GM23248 (cell line): Measurements from ENCODE around the gene RBPJL. TPM values are rescaled to one million over a fixed set of nuclear protein-coding genes. Genes with fewer than 3 reads are reported as not detected.

Experiments used
- DNase-seq: peaks from one replicate; pipeline ENCODE4 v3.0.0-alpha.2; 2015
- H2AFZ ChIP-seq: fragments of 200-600 bp; sonication (generic); 2 replicates; pipeline ENCODE4 v1.6.1; 2016; ENCODE audit warnings: antibody characterized with exemption
- H3F3A ChIP-seq: fragments of 200-600 bp; sonication (generic); 2 replicates; pipeline ENCODE4 v1.6.1; 2016; ENCODE audit warnings: mild to moderate bottlenecking, antibody characterized with exemption, mixed run types; ENCODE audit not compliant: insufficient read depth
- H3K27ac ChIP-seq: fragments of 200-600 bp; sonication (generic); 2 replicates; pipeline ENCODE4 v1.5.1; 2016; ENCODE audit warnings: mild to moderate bottlenecking
- H3K27me3 ChIP-seq: fragments of 200-600 bp; sonication (generic); replicated peaks from 2 replicates; pipeline ENCODE4 v1.6.1; 2016; ENCODE audit warnings: mild to moderate bottlenecking; ENCODE audit not compliant: insufficient read depth
- H3K36me3 ChIP-seq: fragments of 200-600 bp; sonication (generic); 2 replicates; pipeline ENCODE4 v1.6.1; 2016; ENCODE audit warnings: low read depth, mild to moderate bottlenecking
- H3K4me1 ChIP-seq: fragments of 200-600 bp; sonication (generic); 2 replicates; pipeline ENCODE4 v1.6.1; 2016; ENCODE audit warnings: mild to moderate bottlenecking; ENCODE audit not compliant: insufficient read depth
- H3K4me2 ChIP-seq: fragments of 200-600 bp; sonication (generic); one replicate; pipeline ENCODE4 v1.6.1; 2016; ENCODE audit warnings: mild to moderate bottlenecking; ENCODE audit not compliant: unreplicated experiment
- H3K4me3 ChIP-seq: fragments of 200-600 bp; sonication (generic); 2 replicates; pipeline ENCODE4 v1.5.1; 2016; ENCODE audit warnings: mild to moderate bottlenecking
- H3K79me2 ChIP-seq: fragments of 200-600 bp; sonication (generic); 2 replicates; pipeline ENCODE4 v1.6.1; 2016; ENCODE audit warnings: mild to moderate bottlenecking; ENCODE audit not compliant: insufficient read depth
- H3K9ac ChIP-seq: fragments of 200-600 bp; sonication (generic); 2 replicates; pipeline ENCODE4 v1.6.1; 2016; ENCODE audit warnings: mild to moderate bottlenecking
- H3K9me2 ChIP-seq: fragments of 200-600 bp; sonication (generic); 2 replicates; pipeline ENCODE4 v1.6.1; 2016; ENCODE audit warnings: mixed run types, mild to moderate bottlenecking, moderate library complexity; ENCODE audit not compliant: insufficient read depth
- H3K9me3 ChIP-seq: fragments of 200-600 bp; sonication (generic); one replicate; pipeline ENCODE4 v1.6.1; 2017; ENCODE audit warnings: low read depth
- H4K20me1 ChIP-seq: fragments of 200-600 bp; sonication (generic); 2 replicates; pipeline ENCODE4 v1.6.0; 2016; ENCODE audit not compliant: insufficient read depth
- EZH2 ChIP-seq: fragments of 200-600 bp; sonication (generic); IDR thresholded peaks from 2 replicates; pipeline ENCODE4 v1.6.1; 2018; ENCODE audit warnings: antibody characterized with exemption, mild to moderate bottlenecking; ENCODE audit not compliant: insufficient read depth, poor library complexity, severe bottlenecking
- EZH2phosphoT487 ChIP-seq: fragments of 200-600 bp; sonication (generic); IDR thresholded peaks from 2 replicates; pipeline ENCODE4 v1.6.1; 2018; ENCODE audit warnings: antibody characterized with exemption, moderate library complexity, mild to moderate bottlenecking, low read depth; ENCODE audit not compliant: insufficient read depth
- WGBS, 2 experiments: methylation state at CpG; one replicate each; pipeline ENCODE4 v1.1.6; 2015 to 2017; ENCODE audit warnings: low lambda C conversion rate in 2 of 2, low coverage in 1 of 2; ENCODE audit errors: missing lambda C conversion rate in 2 of 2; 5-methylcytosine and 5-hydroxymethylcytosine counted together
- in situ Hi-C: fragments of 300-500 bp; cut with MboI; formaldehyde crosslinking; loops from 2 replicates; pipeline ENCODE4 v1.15.0; 2020
- polyA plus RNA-seq: library from polyadenylated mRNA; unstranded; fragments of >200 nt; fragmentation: Nextera tagmentation; extraction: Ambion mirVana; gene quantifications from 2 replicates; pipeline ENCODE4 v1.2.1, GENCODE V29; 2016
- total RNA-seq: library from RNA; depleted of rRNA; stranded (reverse); fragments of >200 nt; shearing (Covaris generic); gene quantifications from 2 replicates; pipeline ENCODE4 v1.2.3, GENCODE V29; 2014

The RBPJL gene
- total and polyA plus RNA-seq, 2 experiments from 2014 or later, result not detected

- Histone ChIP-seq H3K9me2 (no peaks in the 10 kb centered on the region), H3K4me1 (peaks cover 23% of the 10 kb centered on the region), H3K9me3 (no peaks in the 10 kb centered on the region), H2AFZ (peak within 1 kb of the TSS; percentile 93), H3K4me3 (peak within 1 kb of the TSS; percentile 93), H3K4me2 (peak within 1 kb of the TSS; percentile 92), H3K79me2 (peaks cover 37% of the 10 kb centered on the region), H3K27ac (peak within 1 kb of the TSS; percentile 94), H3K9ac (peak within 1 kb of the TSS; percentile 96), H3K27me3 (no peaks in the 10 kb centered on the region), H3K36me3 (peaks cover 10% of the 10 kb centered on the region; the same call in 1 of the 2 replicates), H4K20me1 (no peaks in the 10 kb centered on the region), H3F3A (peaks cover 24% of the 10 kb centered on the region)
- peak; percentile 97 for DNase-seq
- WGBS, 2 experiments, result 1% methylated on average over 51 to 55 of the region's 55 CpGs
- in situ Hi-C loops, result no loop called here
- TF ChIP-seq EZH2 (no peak), EZH2phosphoT487 (no peak)
Observed at GRCh38 chr20:45362804-45363610, 56.4 kb downstream of the RBPJL start, which contains the start of gene SYS1. SYS1 (plus strand) TSS chr20:45363156; CDS start chr20:45363532, 376 bp downstream.

GRCh38 chr20:45363611-45364492 lies 57.2 kb downstream of the RBPJL start:
- Histone ChIP-seq H3K9ac (peak overlapping the region; percentile 96), H3K27ac (peak overlapping the region; percentile 94), H4K20me1 (no peaks in the 10 kb centered on the region), H3K27me3 (no peaks in the 10 kb centered on the region), H3F3A (peaks cover 17% of the 10 kb centered on the region; the same call in 1 of the 2 replicates), H2AFZ (peak overlapping the region; percentile 84), H3K36me3 (peaks cover 12% of the 10 kb centered on the region; the same call in 1 of the 2 replicates), H3K79me2 (peaks cover 37% of the 10 kb centered on the region), H3K4me2 (peak overlapping the region; percentile 92), H3K4me1 (peaks cover 14% of the 10 kb centered on the region), H3K9me3 (no peaks in the 10 kb centered on the region), H3K9me2 (no peaks in the 10 kb centered on the region), H3K4me3 (peak overlapping the region; percentile 93)
- DNase-seq, result peak; percentile 32
- in situ Hi-C loops, result no loop called here
- TF ChIP-seq EZH2 (no peak), EZH2phosphoT487 (no peak)
- 12 to 14% methylated on average over 22 to 23 of the region's 23 CpGs for WGBS, 2 experiments

GRCh38 chr20:45365444-45365970 lies 58.9 kb downstream of the RBPJL start:
- Histone ChIP-seq H3K27me3 (no peaks in the 10 kb centered on the region), H3K4me1 (peaks cover 5% of the 10 kb centered on the region; the same call in 1 of the 2 replicates), H3K36me3 (peaks cover 12% of the 10 kb centered on the region; the same call in 1 of the 2 replicates), H3K79me2 (peaks cover 37% of the 10 kb centered on the region), H3K9ac (no peak overlapping the region), H4K20me1 (no peaks in the 10 kb centered on the region), H3K9me3 (no peaks in the 10 kb centered on the region), H3K27ac (no peak overlapping the region), H3K4me2 (no peak overlapping the region), H3K9me2 (no peaks in the 10 kb centered on the region), H2AFZ (no peak overlapping the region), H3F3A (0 out of 2 replicates have a peak, but pooled peaks cover 3% of the 10 kb centered on the region), H3K4me3 (no peak overlapping the region)
- in situ Hi-C loops, result no loop called here
- WGBS, 2 experiments, result 86 to 87% methylated on average over 5 of the region's 5 CpGs
- TF ChIP-seq EZH2phosphoT487 (no peak), EZH2 (no peak)
- DNase-seq, result no peak

GRCh38 chr20:45366192-45366591 lies 59.6 kb downstream of the RBPJL start:
- Histone ChIP-seq H2AFZ (no peak overlapping the region), H3K4me3 (no peak overlapping the region), H3K36me3 (peaks cover 12% of the 10 kb centered on the region; the same call in 1 of the 2 replicates), H3K27me3 (no peaks in the 10 kb centered on the region), H3K79me2 (peaks cover 37% of the 10 kb centered on the region), H3K4me2 (no peak overlapping the region), H3K9me2 (no peaks in the 10 kb centered on the region), H4K20me1 (no peaks in the 10 kb centered on the region), H3F3A (no peaks in the 10 kb centered on the region), H3K9ac (no peak overlapping the region), H3K9me3 (no peaks in the 10 kb centered on the region), H3K27ac (no peak overlapping the region), H3K4me1 (peaks cover 5% of the 10 kb centered on the region; the same call in 1 of the 2 replicates)
- DNase-seq, result no peak
- in situ Hi-C loops, result no loop called here
- WGBS, 2 experiments, result 94 to 100% methylated on average over 1 of the region's 1 CpG
- TF ChIP-seq EZH2, result no peak
